Cardiac fibroblast (primary cell): ENCODE results near the gene CHCHD3.

Source experiments
- DNase-seq, 2 donors: peaks; one replicate each; pipeline versions ENCODE4 v3.0.0 to v3.0.0-alpha.2; 2010; ENCODE audit warnings: low read depth in 2 of 2
- H3K4me3 ChIP-seq, 2 donors: replicated peaks in 1 of 2; 1 replicate in 1 of 2; 2 replicates in 1 of 2; pipeline ENCODE4 v1.5.1; 2011; ENCODE audit warnings: low read depth in 2 of 2, low read length in 2 of 2, mild to moderate bottlenecking in 2 of 2, moderate library complexity in 1 of 2
- CTCF ChIP-seq: IDR thresholded peaks from one replicate; pipeline ENCODE4 v1.5.1; 2011; ENCODE audit warnings: low read depth, mild to moderate bottlenecking, low read length, inconsistent platforms

CHCHD3 gene

GRCh38 chr7:133118261-133118660 is 36.4 kb upstream of the CHCHD3 start:
- TF ChIP-seq CTCF, result no peak
- H3K4me3 ChIP-seq, result no peak overlapping the region
- no peak for DNase-seq

- DNase-seq, result no peak
- no peak for TF ChIP-seq CTCF
- no peak overlapping the region for H3K4me3 ChIP-seq
Measured at GRCh38 chr7:133117452-133117851, 35.6 kb upstream of the CHCHD3 start.

GRCh38 chr7:133115596-133115995 is 33.7 kb upstream of the CHCHD3 start:
- no peak for TF ChIP-seq CTCF
- DNase-seq, result no peak
- no peak overlapping the region for H3K4me3 ChIP-seq

- no peak overlapping the region for H3K4me3 ChIP-seq
- peak in 1 of 2 donors; percentile 3 for DNase-seq
- TF ChIP-seq CTCF, result no peak
Measured at GRCh38 chr7:133114519-133114918, 32.6 kb upstream of the CHCHD3 start.

- TF ChIP-seq CTCF, result no peak
- DNase-seq, result no peak
- H3K4me3 ChIP-seq, result no peak overlapping the region
Measured at GRCh38 chr7:133112976-133113375, 31.1 kb upstream of the CHCHD3 start.

GRCh38 chr7:133112335-133112734 is 30.4 kb upstream of the CHCHD3 start:
- no peak for DNase-seq
- no peak overlapping the region for H3K4me3 ChIP-seq
- no peak for TF ChIP-seq CTCF

GRCh38 chr7:133110312-133110711 is 28.4 kb upstream of the CHCHD3 start:
- DNase-seq, result no peak
- TF ChIP-seq CTCF, result no peak

More at GRCh38 chr7:133110312-133110711, 28.4 kb upstream of the CHCHD3 start:
- no peak overlapping the region for H3K4me3 ChIP-seq
